Stimulated activated CD4-positive, alpha-beta T cell treated with anti-CD3 and anti-CD28 coated beads, Interleukin-1b, Interleukin-23, amount 100 ng/mL, for 48 hours (primary cell): ENCODE data around the gene WFDC9.
"Not testable (repeated sequence)": the region's sequence is repeated elsewhere in the genome, so short reads cannot be mapped to it uniquely, and the experiment has no call there.

Experiments
- DNase-seq: peaks from one replicate; pipeline ENCODE4 v3.0.0-alpha.2; 2020

WFDC9 gene

GRCh38 chr20:45631184-45631583 lies at the start of gene WFDC9:
Gene WFDC9 (minus strand): TSS chr20:45631284. CDS start chr20:45610181, 21,103 bp downstream.
- DNase-seq = no peak

GRCh38 chr20:45679650-45680049 lies 48.6 kb upstream of the WFDC9 start:
- no peak for DNase-seq

- DNase-seq = no peak
Observed at GRCh38 chr20:45672765-45673164, 41.7 kb upstream of the WFDC9 start.

- DNase-seq = no peak
Observed at GRCh38 chr20:45670139-45670538, 39.1 kb upstream of the WFDC9 start, which contains the start of gene WFDC11. Gene WFDC11 (minus strand): TSS chr20:45670239. CDS start chr20:45650600, 19,639 bp downstream.

DNA sequence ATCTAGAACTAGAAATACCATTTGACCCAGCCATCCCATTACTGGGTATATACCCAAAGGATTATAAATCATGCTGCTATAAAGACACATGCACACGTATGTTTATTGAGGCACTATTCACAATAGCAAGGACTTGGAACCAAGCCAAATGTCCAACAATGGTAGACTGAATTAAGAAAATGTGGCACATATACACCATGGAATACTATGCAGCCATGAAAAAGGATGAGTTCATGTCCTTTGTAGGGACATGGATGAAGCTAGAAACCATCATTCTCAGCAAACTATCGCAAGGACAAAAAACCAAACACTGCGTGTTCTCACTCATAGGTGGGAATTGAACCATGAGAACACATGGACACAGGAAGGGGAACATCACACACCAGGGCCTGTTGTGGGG lies 26.0 kb upstream of the WFDC9 start:
- DNase-seq = not testable (repeated sequence)

- not testable (repeated sequence) for DNase-seq
Observed at GRCh38 chr20:45651726-45652125, 20.6 kb upstream of the WFDC9 start.

GRCh38 chr20:45649312-45649863 lies 18.3 kb upstream of the WFDC9 start:
- no peak for DNase-seq

DNA sequence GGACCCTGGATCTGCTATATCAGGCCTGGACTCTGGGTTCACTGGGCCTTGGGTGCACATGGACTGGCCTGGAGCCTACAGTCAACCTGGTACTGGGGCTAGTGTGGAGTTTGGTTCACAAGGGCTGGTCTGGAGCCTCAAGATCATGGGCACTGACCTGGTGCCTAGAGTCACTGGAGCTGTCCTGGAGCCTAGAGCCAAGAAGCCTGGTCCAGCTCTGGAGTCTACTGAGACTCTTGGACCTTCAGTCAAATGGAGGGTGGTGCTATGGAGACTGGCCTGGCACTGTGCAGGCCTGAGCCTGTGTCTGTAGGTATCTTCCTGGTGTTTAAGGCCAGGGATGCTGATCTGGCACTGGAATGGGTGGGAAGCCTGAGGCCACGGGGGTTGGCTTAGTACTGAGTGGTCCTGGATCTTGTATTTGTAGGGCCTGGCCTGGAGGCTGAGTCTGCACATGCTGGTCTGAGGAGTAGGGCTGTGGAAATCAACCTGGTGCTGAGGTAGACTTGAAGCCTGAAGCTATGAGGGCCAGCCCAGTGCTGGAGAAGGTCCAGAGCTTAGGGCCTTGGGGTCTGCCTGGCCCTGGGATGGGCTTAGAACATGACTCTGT lies 16.5 kb upstream of the WFDC9 start:
- no peak for DNase-seq

- DNase-seq = no peak
Observed at GRCh38 chr20:45646875-45647274, 15.8 kb upstream of the WFDC9 start.

GRCh38 chr20:45645869-45646268 lies 14.8 kb upstream of the WFDC9 start:
- DNase-seq = not testable (repeated sequence)

- DNase-seq = not testable (repeated sequence)
Observed at GRCh38 chr20:45641076-45641475, 10.0 kb upstream of the WFDC9 start.

DNA sequence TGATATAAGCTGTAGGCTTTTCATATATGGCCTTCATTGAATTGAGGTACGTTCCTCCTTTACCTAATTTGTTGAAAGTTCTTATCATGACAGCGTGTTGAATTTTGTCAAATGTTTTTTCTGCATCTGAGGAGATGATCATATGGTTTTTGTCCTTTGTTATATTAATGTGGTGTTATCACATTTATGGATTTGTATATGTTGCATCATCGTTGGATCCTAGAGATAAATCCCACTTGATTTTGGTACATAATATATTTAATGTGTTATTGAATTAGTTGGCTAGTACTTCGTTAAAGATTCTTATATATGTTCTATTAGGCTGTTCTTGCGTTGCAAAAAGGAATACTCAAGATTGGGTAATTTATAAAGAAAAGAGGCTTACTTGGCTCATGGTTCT lies 8.6 kb upstream of the WFDC9 start:
- DNase-seq = no peak

- no peak for DNase-seq
Observed at GRCh38 chr20:45636513-45636912, 5.4 kb upstream of the WFDC9 start.

DNA sequence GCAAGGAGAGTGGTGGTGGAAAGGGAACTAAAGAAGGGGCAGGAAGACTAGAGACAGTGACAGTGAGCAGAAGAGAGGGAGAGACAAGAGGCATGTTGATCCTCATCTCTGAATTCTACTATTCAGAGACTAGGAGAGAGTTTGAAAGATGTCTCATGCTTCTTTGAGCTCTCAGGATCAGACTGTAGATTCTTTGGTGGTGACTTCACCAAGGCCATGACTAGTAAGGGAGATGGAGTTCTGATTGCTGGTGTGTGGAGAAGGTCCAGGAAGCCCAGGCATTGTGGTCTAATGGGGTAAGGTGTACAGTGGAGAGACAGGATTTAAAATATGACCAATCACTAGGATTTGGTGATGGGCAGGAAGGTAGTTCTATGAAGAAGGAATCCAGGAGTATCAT lies 713 bp downstream of the WFDC9 start:
- no peak for DNase-seq

DNA sequence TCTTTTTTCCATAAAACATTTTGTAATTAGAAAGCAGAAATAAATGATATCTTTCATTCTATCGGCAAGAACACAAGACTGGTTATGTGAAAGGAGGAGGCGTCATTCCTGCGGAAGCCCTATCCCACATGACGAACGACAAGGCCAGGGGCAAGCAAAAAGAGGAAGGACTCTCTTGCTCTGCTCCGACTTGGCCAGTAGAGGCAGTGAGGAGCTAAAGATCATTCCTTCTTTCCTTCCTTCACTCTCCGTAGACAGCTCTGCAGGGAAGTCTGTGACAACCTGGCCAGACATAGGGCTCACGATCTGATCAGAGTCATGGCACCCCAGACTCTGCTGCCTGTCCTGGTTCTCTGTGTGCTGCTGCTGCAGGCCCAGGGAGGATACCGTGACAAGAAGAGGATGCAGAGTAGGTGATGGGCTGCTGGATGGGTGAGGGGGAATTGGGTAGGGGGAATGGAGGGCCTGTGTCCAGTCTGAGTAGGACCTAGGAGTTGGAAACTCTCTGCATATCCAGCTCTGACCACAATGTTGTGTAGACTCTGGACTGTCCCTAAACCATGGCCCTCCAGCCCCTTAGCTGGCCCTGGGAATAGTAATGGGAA lies 1.5 kb downstream of the WFDC9 start, which contains the start of gene WFDC10A:
TSS of gene WFDC10A (plus strand) at position 244 of the 605 bp plus-strand sequence. CDS start at position 319, 75 bp downstream.
- peak; percentile 36 for DNase-seq

GRCh38 chr20:45626540-45626939 lies 4.5 kb downstream of the WFDC9 start:
- DNase-seq = no peak

- DNase-seq = no peak
Observed at GRCh38 chr20:45621593-45621992, 9.5 kb downstream of the WFDC9 start.

DNA sequence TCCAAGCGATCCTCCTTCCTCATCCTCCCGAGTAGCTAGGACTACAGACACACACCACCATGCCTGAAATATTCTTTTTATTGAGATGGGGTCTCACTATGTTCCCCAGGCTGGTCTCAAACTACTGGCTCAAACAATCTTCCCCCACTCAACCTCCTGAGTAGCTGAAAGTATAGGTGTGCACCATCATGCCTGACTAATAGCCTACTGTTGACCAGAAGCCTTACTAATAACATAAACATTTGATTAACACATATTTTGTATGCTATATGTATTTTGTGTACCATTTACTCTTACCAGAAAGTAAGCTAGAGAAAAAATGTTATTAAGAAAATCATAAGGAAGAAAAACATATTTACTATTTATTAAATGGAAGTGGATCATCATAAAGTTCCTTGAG lies 13.5 kb downstream of the WFDC9 start:
- DNase-seq = no peak

DNA sequence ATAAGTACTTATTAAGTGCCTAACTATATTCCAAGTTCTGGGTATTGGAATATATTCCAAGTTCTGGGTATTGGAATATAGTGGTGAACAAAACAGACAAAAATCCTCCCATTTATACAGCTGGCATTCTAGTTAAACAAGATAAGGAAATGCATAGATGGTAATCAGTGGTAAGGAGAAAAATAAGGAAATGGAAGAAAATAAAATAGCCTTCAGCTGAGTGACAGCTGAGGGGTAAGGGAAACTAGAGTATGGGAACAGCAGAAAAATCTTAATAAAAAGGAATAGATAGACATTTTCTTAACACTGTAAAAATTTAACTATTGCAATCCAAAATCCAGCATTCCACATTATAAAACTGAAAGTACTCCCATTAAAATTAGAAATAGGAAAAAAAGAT lies 18.8 kb downstream of the WFDC9 start:
- no peak for DNase-seq

DNA sequence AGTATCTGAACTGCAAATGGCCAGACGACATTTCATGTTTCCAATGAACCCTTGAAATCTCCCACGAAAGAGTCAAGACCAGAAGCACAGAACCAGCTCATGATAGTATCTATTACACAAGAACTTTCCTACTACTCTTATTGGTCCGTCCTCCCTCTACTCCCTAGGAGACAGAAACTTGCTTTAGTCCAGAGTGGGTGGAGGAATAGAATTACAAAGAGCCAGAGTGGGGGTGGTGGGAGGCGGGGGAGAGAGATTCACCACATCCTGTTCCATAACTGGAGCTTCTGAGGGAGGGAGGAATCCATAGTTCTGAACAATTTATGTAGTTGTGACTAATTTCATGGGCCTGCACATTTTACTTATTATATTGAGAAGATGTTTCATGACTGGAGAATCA lies 20.0 kb downstream of the WFDC9 start:
- peak; percentile 64 for DNase-seq

GRCh38 chr20:45607810-45608209 lies 23.3 kb downstream of the WFDC9 start:
- DNase-seq = no peak

GRCh38 chr20:45595235-45595634 lies 35.8 kb downstream of the WFDC9 start:
- DNase-seq = no peak

DNA sequence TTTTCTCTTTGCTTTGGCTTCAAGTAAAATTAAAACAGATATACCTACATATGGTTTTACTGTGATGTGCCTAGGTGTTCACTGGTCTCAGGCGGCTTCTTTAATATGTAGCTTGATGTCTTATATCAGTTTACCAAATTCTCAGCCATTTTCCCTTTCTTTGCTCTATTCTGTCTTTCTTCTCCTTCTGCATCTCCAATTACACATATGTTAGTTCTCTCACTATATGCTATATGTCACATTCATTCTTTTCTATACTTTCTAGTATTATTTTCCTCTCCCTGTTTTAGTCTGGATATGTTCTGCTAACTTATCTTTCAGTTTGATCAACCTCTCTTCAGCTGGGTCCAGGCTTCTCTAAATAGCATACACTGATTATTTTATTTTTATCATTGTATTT lies 37.6 kb downstream of the WFDC9 start:
- DNase-seq = no peak

DNA sequence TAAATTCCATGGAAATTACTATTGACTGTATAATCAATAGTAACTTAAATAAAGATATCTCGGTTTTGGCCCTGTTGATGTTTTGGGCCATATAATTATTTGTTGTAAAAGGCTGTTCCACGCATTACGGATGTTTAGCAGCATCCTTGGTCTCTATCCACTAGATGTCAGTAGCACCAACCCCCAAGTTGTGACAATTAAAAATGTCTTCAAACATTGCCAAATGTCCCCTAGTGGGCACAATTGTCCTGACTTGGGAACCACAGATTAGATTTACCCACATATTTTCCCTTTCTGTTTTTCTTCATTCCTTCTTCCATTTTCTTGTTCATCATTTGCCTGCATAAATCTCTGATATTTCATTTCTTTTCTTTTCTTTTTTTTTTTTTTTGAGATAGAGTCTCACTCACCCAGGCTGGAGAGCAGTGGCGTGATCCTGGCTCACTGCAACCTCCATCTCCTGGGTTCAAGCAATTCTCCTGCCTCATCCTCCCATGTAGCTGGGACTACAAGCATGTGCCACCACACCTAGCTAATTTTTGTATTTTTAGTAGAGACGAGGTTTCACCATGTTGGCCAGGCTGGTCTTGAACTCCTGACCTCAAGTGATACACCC lies 38.4 kb downstream of the WFDC9 start:
- DNase-seq = peak; percentile 5
